GM12865 (cell line): ENCODE measurements around the gene FBXW11.

ENCODE experiments used
- DNase-seq: peaks from one replicate; pipeline ENCODE4 v3.0.0; 2010; ENCODE audit warnings: low read depth
- H3K4me3 ChIP-seq: 2 replicates; pipeline ENCODE4 v1.5.1; 2011; ENCODE audit warnings: mild to moderate bottlenecking, low read depth, low read length, control low read depth
- CTCF ChIP-seq: IDR thresholded peaks from 2 replicates; pipeline ENCODE4 v1.5.1; 2011; ENCODE audit warnings: low read length, control low read depth, low read depth, inconsistent platforms; ENCODE audit not compliant: insufficient read depth; ENCODE audit errors: missing control alignments

FBXW11 gene

GRCh38 chr5:171882118-171882517, 124.3 kb downstream of the FBXW11 start:
- TF ChIP-seq CTCF: no peak
- no peak for DNase-seq
- H3K4me3 ChIP-seq: no peak overlapping the region

- TF ChIP-seq CTCF: no peak
- DNase-seq: no peak
- no peak overlapping the region for H3K4me3 ChIP-seq
Observed at GRCh38 chr5:171874234-171874633, 132.2 kb downstream of the FBXW11 start.

- no peak for TF ChIP-seq CTCF
- DNase-seq: no peak
- no peak overlapping the region for H3K4me3 ChIP-seq
Observed at GRCh38 chr5:171872666-171873065, 133.8 kb downstream of the FBXW11 start.

GRCh38 chr5:171871711-171872110, 134.7 kb downstream of the FBXW11 start:
- no peak for DNase-seq
- no peak overlapping the region for H3K4me3 ChIP-seq

GRCh38 chr5:171869956-171870355, 136.5 kb downstream of the FBXW11 start:
- no peak for DNase-seq
- H3K4me3 ChIP-seq: no peak overlapping the region
- TF ChIP-seq CTCF: no peak

More at GRCh38 chr5:171871711-171872110, 134.7 kb downstream of the FBXW11 start:
- TF ChIP-seq CTCF: no peak

- no peak for DNase-seq
Observed at GRCh38 chr5:171868236-171868635, 138.2 kb downstream of the FBXW11 start.

More at GRCh38 chr5:171868236-171868635, 138.2 kb downstream of the FBXW11 start:
- no peak overlapping the region for H3K4me3 ChIP-seq
- no peak for TF ChIP-seq CTCF
